ENCODE measurements around the gene CERS6. TPM values are rescaled to one million over a fixed set of nuclear protein-coding genes. Genes with fewer than 3 reads are reported as not detected.
A peak's percentile ranks its signal among the peaks of the same experiment; 100 is the strongest.
"Not testable (repeated sequence)": the region's sequence is repeated elsewhere in the genome, so short reads cannot be mapped to it uniquely, and the experiment has no call there.

The CERS6 gene
- total RNA-seq, 1 donor from 2014 or later: 25.7 TPM

DNA sequence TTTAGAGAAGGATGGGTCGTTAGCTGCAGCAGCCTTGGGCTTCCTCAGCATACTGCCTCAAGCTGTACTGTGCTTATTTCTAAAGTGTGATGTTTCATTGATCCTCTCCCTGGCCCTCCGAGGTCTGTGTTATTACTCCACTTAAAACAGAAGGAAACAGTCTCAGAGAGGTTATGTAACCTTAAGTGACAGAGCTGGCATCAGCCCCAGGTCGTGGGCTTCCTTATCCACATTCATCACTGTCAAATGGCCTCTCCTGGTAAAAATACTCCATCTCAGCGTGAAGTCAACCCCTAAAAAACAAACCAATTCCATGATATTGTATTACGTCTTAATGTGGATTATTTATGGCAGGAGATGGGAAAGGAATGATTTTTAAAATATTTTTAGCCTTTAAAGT lies 193.0 kb downstream of the CERS6 start:
- no peak for DNase-seq

DNA sequence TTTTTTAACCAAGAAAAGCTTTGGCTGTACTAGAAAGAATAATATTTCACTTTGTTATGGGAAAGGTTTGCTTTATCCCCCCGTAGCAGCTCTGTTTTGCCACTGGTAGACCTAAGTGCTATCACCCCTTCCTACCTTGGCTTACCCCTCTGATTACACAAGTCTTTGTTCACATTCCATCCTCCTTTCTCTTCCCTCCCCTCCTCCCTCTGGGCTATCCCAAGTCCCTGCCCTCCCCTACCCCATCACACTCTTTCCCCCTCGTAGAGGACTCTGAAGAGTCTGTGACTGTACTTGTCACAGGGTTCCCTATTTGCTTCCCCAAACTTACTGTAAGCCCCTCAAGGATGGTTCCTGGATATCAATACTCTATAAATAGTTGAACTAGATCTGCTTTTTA lies 193.5 kb downstream of the CERS6 start:
- DNase-seq: no peak

DNA sequence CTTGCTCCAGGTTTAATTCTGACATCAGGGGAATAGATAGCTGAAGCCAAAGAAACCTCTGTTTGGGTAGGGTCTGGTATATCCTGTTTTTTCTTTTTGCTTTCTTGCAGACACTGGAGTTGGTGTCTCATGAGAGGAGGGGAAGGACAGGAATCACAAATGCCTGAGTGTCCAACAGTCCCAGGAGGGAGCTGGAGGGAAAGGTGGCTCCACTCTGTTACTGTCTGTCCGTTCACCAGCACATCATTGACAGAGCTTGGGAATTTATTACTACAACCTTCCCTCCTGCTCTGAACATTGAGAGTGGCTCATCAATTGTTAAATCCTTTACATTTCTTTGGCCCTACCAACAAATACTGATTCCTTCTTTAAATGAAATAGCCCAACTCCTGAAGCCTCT lies 194.1 kb downstream of the CERS6 start:
- DNase-seq: no peak

DNA sequence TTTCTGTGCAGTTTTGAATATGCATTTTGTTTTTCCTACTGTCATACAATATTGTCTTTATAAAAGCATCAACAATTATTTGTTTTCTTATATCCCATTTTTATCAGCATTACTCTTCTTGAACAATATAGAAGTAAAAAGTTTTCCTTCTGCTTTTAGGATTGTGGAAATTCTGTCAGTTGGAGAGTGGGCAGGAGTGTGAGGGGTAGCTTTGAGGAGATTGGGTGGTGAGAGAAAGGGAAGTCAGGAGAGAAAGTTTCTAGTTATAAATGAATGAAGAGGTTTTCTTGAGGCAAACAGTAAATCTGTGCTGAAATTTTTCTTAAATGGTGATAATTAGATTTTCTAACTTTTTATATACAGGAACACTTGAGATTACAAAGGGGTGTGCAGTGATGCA lies 194.7 kb downstream of the CERS6 start:
- no peak for DNase-seq

DNA sequence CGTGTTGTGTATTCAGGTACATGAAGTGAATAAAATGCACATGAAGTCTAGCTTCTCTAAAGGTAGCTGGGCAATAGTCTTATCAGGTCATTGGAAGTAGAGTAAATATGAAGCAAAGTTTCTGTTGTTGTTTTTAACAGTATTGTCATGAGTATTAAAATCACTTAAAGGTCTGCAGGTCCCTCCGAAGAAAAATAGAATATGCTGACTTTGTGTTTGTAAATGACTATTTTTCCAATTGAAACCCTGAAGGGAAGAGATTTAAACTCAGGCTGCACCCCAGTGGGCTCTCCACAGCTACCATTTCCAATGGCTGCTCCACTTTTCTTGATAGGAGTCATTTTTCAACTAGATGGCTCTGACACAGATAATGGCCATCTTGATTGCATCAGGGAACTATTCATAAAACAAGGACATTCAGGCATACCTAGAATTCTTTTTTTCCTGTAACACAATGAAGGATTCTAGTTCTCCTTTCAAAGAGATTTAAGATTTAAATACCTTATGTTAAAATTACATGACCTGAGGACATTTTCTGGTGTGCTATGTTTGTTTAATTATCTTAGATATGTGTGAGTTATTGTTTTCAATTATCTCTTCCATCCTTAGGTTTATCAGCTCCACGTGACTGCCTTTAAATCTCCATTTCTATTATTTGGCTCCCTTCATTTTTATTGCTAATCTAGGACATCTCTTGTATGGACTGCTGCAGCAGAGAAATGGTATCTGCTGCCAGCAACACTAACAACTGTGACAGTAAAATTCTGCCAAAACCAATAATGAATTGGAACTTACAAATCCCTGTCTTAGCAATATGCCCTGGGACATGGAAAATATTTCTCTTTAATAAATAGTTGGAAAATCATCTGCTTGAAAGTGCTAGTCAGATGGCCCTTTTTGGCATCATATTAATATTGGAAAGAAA lies 197.2 kb downstream of the CERS6 start:
- DNase-seq: no peak

DNA sequence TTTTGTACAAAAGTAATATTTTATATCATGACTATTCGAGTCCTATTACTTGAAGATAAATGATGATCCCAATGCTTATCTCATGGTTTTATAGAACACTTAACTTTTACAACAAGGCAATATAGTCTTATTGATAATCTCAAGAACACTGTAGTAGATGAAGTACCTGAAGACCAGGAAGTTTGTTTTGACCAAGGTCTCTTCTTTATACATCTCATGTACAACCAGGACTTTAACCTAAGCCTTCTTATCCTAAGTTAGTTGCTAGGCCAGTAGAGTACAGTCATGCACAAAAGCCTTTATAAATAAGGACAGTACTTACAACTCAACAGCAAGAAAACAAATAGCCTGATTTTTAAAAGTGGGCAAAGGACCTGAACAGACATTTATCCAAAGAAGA lies 198.6 kb downstream of the CERS6 start:
- no peak for DNase-seq

DNA sequence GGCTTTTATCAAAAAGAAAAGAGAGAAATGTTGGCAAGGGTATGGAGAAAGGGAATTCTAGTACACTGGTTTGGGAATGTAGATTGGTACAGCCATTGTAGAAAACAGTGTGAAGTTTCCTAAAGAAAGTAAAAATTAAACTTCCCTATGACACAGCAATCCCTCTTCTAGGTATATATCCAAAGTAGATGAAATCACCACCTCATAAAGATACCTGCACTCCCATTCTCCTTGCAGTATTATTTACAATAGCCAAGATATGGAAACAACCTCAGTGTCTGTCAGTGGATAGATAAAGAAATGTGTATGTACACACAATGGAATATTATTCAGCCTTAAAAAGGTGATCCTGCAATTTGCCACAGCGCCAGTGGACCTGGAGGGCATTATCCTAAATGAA lies 199.1 kb downstream of the CERS6 start:
- DNase-seq: no peak

DNA sequence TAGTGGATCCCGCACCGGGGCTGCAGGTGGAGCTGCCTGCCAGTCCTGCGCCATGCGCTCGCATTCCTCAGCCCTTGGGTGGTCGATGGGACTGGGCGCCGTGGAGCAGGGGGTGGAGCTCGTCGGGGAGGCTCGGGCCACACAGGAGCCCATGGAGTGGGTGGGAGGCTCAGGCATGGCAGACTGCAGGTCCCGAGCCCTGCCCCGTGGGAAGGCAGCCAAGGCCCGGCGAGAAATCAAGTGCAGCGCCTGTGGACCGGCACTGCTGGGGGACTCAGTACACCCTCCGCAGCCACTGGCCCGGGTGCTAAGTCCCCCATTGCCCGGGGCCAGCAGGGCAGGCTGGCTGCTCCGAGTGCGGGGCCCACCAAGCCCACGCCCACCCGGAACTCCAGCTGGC lies 201.3 kb downstream of the CERS6 start:
- DNase-seq: not testable (repeated sequence)

DNA sequence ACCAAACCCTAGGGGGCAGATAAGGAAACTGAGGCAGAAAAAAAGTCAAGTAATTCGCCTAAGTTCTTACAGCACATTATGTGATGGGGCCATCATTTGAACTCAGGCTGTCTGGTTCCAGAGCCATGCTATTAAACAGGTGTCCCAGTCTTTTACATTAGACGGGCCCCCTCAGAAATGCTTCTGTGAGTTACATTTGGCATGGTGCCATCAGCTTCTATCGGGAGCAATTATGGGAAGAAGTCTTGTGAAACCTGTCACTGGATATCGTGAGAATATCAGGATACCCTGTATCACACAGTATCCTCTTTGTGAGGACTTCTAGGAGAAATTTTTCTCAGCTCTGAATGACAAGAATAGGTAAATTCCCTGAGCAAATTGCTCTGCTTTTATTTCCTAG lies 202.6 kb downstream of the CERS6 start:
- DNase-seq: no peak

DNA sequence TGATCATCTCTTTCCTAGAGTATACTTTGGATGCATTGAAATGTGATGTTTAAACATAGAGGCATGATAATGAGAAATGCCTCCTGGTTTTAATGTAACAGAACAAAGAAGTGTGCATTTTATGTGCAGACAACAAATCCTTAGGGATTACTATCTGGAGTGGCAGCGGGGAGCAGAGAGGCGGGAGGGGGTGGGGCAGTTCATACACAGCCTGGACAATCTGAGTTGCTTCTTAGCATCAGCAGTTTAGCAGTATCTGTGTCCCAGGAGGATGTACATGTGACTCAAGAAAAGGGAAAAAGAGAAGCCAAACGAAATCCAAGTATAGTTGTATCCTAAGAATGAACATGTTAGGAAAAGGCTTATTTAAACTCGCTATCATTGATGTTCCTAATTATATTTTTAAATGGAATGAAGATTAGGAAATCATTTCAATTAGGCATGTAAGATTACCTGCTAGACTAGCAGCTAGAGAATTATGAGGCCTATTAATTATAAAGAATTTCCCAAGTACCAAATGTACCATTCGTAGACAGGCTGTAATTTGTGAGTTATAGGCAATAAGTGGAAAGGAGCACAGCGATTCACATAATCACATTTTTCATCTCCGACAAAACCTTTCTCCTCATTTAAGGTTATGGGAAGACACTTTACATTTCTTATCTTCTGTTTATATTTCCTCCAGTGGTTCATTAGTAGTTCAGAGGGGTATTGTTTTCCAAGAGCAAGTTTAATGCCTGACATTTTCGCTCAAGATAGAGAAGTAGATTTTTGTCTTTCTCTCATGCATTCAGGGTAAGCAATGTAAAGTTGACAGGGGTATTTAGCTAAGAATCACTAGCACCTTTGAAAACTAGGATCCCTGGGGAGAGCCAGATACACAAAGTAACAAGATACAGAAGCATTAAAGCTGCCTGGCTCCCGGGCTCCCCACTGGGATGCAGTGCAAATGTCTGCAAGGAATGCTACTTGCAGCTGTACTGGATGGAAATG lies 205.1 kb downstream of the CERS6 start:
- no peak for DNase-seq

DNA sequence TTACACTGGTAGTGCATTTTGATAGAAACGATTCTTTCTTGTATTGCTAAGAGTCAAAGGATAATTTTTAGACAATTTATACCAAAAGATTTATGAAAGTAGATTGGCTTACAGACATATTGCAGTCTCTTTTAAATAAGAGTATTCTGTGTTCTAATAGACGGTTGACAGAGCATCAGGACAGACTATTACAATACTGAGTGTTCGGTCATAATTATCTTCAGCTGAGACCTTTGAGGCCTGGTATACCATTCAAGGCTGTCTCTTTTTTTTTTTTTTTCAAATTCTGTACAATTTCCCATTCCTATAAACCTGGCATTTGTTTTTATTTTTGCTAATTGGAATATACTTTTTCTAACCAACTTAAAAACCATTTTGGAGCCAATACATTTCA lies 205.8 kb downstream of the CERS6 start:
- no peak for DNase-seq

DNA sequence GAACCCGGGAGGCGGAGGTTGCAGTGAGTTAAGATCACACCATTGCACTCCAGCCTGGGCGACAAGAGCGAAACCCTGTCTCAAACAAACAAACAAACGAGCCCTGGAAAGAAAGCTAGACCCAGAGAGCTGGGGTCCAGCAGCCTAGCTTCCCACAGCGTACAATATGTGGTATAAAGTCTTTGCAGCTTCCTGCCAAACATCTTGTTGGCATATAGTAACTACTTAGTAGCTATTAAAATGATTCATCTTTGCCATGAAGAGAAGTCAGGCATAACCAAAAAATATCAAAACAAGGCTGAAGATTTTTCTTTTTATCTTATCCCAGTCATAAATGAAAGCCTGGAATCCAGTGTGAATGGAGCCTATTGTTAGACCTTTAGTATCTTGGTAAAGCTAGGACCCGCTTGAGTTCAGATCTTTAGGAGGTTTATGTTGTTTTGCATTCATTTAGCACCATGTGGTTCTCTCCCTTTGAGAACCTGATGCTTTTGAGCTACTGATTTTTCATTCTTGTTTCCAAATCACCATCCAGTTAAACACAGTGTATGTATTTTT lies 206.7 kb downstream of the CERS6 start:
- DNase-seq: no peak

DNA sequence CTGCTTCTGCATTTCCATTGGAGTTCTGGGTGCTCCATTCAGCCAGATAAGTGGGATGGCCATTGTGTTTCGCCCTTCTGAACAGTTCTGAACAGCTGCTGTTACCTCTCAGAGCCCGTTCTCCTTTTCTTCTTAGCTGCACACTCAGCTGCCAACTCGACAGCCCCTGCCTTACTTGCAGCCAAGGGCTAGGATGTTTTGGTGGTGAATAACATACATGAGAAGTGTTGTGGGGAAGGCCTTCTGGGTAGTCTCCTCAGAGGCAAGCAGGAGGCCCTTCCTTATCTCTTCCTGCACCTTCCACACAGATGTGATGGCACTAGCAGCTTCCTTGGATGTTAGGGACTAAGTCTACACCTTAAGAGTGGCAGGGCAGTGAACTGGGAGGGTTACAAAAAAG lies 207.9 kb downstream of the CERS6 start:
- no peak for DNase-seq

DNA sequence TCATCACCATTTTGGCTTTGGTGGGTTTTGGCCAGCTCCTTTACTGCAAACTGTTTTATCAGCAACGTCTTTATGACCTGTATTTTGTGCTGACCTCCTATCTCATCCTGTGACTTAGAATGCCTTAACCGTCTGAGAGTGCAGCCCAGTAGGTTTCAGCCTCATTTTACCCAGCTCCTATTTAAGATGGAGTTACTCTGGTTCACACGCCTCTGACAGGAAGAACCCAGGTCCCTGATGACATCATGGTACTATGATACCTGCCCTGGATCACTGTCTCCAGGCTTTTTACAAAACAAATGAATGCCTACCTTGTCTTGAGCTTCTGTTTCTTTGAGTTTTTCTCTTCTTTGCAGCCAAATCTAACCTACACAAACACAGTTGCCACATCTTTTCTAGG lies 208.6 kb downstream of the CERS6 start:
- not testable (repeated sequence) for DNase-seq

DNA sequence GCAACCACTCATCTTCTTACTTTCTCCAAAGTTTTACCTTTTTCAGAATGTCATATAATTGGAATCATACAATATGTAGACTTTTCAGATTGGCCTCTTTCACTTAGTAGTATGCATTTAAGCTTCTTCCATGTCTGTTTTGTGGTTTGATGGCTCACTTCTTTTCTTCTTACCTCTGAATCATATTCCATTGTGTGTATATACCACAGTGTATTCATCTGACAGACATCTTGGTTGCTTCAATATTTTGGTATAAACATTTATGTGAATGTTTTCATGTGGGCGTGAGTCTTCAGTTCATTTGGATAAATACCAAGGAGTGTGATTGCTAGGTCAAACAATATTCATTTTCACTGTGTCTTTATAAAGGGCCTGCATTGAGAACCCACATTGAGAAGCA lies 210.3 kb downstream of the CERS6 start:
- DNase-seq: no peak

DNA sequence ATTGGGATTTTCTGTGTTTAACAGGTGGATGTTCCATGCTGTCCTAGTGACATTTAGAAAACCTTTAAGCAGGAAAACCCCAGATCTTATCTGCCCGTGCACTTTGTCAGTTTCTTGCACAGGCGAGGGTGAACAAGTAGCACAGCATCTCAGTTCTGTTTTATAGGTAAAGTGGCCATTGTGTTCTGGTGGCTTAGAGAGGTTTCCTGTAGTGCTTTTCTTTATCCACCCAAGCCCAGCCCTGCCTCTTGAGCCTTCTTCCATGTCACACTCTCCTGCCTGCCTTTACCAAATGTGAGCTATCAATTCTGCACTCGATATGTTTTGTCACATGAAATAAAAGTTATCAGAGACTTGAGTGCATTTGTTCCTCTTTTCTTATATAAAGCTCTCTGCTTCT lies 211.1 kb downstream of the CERS6 start:
- no peak for DNase-seq

DNA sequence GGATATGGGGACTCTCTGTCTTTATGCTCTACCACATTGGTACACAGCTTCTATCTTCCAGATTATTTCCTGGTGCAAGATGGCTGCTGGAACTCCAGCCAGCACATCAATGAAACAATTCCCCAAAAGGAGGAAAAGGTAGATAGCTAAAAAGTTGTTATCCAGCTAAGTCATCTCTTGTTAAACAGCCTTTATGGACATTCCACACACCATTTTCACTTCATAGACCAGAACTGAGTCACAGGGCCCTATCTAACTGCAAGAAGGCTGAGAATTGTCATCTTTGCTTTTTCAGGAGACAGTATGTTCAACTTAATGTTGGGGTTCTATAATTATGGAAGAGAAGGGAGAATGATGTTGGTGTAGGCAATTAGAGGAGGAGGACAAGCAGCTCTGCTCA lies 213.1 kb downstream of the CERS6 start:
- DNase-seq: no peak

DNA sequence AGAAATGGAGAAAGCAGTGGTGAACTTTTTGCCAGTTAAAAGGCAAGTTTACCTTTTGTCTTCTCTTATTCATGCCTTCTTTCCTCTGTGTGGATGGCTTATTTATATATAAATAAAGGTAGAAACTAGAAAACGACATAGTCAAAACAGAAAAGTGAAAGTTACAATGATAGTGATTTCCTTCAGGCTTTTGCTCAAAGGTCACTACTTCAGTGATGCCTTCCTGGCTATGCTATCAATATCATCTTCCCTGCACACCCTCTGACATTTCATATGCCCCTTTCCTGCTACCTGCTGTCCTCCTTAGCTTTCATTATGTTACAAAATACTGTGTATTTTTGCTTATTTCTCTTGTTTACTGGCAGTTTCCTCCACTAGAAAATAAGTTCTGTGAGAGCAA lies 214.4 kb downstream of the CERS6 start:
- no peak for DNase-seq

DNA sequence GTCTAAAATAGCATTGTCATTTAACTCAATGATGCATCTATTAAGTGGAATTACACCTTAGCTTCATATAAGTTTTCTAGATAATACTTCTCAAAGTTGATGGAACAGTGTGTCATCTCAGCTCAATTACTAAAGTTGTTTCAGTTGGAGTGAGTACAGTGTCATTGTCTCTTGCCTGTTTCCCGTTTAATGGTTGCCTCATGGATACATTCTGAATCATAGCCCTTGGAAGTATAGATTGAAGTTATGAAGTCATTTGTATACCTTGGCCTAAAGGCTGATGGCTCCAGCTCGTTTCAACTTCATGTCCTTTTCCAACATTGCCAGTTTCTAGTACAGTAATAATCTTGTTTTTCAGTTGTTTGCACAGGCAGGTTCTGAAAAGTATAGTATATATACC lies 215.9 kb downstream of the CERS6 start:
- peak; percentile 30 for DNase-seq

DNA sequence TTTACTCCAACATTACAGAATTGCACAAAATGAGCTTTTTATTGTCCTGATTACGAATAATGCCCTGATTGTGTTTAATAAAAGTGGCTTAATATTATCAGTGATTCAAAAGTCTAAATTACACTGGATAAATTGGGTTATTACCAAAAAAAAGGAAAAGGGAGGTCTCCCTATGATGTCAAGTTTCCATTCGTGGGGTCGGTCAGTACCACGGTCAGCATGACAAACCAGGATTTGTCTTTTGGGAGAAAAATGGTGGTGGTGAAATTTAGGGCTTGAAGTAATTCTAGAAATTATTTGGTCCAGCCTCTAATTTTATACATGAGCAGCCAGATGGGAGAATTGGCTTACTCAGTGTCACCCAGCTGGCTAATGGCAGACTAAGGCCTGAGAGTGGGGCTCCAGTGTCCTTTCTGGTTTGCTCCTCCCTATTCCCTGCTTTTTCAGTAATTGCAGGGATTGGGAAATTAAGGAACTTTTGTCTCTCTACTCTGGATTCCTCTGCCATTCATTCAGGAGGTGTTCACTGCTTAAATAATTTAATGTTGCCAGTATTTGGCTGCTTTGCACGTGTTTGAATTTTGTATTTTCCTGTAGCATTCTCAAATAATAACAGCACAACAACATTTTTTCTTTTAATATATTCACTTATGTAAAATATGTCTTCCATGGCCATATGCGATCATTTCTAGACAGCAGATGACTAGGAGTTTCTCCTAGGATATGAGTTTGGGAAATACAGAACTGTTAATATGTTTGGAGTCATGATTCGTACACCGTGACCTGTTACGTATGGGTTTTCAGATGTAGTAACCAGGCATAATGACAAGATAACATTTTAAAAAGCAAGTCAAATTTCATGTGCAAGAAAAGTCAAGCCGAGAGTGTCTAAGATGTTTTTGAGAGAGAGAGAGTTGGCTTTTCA lies 217.5 kb downstream of the CERS6 start:
- no peak for DNase-seq

DNA sequence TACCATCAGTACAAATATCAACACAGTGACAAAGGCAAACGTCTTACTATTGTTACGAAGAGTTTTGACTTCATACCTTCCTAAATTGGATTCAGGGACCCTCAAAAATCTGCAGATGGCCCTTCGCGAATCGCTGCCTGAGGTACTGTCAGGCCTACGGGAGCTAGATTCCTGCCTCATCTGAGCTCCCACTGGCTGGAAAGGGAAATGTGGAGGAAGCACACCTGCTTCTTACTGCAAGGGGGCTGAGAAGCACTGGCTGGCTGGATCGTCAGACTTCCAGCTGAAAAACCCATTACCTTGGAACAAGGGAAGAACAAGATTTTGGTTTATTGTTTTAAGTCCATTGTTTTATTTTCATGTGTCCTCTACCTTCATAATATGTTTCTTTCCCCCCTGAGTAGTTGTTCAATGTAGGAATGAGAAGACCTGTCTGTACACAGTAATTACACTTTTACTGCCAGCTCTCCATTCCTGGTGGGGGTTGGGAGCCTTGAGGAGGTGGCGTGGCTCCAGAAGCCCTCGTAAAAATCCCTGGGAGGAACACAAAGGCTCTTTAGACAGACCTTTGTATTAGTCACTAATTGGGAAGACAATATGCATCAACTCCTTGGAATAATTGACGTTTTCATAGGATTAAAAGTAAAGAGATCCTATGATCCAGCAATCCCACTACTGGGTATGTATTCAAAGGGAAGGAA lies 222.2 kb downstream of the CERS6 start:
- DNase-seq: no peak

Measured in dermis blood vessel endothelial cell (primary cell).